DLD1 (cell line): ENCODE data around the gene PHC3.

Experiments used
- in situ Hi-C: cut with HindIII; loops from 2 replicates; pipeline ENCODE4 v1.10.0; 2017; ENCODE audit warnings: low sequenced_read_pairs

PHC3 gene

GRCh38 chr3:170079536-170080165, 101.9 kb downstream of the PHC3 start:
- in situ Hi-C loops: no loop called here

GRCh38 chr3:170078620-170079281, 102.8 kb downstream of the PHC3 start:
- in situ Hi-C loops: no loop called here

DNA sequence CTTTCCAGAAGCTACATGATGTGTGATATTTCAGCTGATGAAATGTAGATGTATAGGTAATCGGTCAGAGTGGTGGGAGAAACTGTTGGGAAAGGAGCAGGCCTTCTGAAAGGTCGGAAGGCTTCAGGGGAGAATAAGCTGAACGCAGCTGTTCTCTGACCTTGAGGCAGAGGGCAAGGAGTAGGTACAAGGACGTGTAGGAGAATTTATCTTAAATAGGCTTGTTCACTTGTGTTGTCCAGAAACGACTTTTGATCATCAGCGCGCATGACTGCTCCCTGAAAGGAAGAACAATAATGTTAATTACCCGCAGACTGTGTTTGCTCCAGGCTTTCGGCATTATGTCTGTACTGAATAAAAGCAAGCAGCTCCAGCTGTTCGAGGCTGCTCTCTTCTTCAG, 104.2 kb downstream of the PHC3 start:
- in situ Hi-C loops: no loop called here

- in situ Hi-C loops: no loop called here
Measured at GRCh38 chr3:170076715-170077238, 104.8 kb downstream of the PHC3 start.

DNA sequence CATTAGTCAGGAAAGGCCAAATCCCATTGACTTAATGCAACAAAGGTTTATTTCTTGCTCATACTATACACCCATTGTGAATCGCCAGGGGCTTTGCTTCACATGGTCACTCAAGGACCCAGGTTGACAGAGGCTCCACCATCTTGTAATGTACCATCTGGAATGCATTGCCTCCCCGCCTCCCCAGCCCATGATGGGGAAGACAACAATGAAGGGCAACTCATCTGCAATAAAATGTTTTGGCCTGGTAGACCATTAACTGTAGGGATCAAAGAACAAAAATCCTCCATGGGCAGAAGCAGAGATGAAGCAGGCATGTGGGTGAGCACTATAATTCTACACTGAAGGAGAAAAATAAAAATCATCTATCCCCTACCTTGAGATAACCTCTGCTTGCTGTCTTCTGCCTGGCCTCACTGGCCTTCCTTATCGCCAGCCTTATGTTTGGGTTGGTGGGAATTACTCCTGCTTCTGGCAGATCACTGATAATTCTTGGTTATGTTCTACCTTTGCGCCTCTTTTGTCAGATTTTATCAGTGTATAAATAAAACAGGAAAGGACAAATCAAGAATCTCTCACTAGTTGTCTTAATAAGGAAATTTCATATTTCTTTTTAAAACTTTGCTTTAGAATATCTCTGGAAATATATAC, 106.0 kb downstream of the PHC3 start:
- in situ Hi-C loops: no loop called here

GRCh38 chr3:170064108-170064507, 117.4 kb downstream of the PHC3 start:
- in situ Hi-C loops: no loop called here

- in situ Hi-C loops: no loop called here
Measured at GRCh38 chr3:170063691-170064090, 117.8 kb downstream of the PHC3 start.

DNA sequence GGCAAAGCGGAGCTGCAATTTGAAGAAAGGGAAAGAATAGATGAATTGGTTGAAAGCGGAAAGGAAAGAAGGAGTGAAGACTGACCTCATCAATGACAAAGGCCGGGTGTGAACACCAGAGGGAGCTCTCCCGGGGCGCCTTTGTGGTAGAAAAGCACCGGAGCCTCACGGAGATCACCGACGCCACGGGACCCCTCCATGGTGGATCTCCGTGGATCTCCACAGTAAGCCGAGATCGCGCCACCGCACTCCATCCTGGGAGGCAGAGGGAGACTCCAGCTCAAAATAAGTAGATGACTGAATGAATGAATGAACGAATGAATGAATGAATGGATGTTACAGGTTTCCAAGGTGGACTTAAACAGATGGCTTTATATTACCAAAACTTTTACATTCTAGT, 118.8 kb downstream of the PHC3 start:
- in situ Hi-C loops: no loop called here

GRCh38 chr3:170062068-170062467, 119.5 kb downstream of the PHC3 start:
- in situ Hi-C loops: no loop called here

DNA sequence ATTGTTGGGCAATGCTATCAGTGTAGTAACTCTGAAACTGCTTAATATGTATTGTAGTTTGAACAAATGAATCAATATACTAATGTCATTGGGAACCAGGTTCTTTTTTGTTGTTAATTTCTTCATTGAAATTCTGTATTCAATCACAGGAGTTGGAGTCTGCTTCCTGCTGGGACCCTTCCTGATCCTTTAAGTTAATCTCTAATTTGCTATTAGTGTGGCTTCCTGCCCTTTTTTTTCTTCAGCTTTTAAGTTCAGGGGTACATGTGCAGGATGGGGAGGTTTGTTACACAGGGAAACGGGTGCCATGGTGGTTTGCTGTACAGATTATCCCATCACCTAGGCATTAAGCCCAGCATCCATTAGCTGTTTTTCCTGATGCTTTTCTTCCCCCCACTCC, 122.1 kb downstream of the PHC3 start:
- in situ Hi-C loops: no loop called here

- in situ Hi-C loops: no loop called here
Measured at GRCh38 chr3:170058127-170058526, 123.4 kb downstream of the PHC3 start.

- in situ Hi-C loops: no loop called here
Measured at GRCh38 chr3:170057550-170057949, 124.0 kb downstream of the PHC3 start.

DNA sequence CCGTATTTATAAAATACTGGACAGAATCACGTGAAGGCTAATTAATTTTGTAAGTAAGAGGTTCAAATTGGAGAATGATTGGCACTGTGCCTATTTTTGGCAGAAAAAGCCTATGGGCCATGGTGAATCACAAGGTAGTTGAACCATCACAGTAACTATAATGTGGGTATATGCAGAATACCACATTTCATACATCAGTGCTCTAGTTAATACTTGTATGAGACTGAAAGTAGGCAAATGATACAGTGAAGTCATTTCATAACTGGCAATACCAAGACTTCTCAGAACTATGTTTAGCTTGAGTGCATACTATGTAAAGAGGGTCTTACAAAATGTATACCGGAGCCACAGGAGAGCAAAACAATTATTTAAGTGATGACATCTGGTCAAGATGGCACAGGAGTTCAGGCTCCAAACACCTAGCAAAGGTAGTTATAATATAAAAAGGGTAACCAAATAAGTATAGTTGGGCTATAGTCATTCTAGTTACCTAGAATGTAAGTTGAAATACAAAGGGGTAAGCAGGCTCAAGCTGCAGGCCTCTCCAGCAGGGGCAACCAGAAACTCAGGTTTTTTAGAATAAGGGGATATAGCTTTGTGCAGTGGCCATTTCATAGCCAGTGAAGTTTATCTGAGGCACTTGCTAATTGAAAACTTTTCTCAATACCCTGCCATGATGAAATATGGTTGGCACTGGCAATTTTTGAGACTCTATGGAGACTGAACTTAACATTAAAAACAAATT, 124.7 kb downstream of the PHC3 start:
- in situ Hi-C loops: no loop called here

GRCh38 chr3:170055209-170055608, 126.3 kb downstream of the PHC3 start:
- in situ Hi-C loops: no loop called here

DNA sequence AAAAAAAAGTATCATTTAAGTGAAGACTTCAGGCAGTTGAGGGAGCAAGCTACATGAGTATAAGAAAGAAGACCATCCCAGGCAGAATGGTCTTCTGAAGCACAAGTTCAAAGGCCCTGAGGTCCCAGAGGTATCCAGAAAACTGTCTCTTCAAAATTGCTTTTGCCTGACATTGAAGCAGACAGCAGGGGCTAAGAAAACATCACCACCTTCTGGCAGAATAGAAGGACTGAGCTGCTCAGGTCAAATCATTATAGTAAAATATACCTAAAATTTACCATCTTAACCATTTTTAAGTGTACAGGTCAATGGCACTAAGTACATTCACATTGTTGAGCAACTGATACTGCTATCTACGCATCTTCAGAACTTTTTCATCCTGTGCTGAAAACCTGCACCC, 127.3 kb downstream of the PHC3 start:
- in situ Hi-C loops: no loop called here

DNA sequence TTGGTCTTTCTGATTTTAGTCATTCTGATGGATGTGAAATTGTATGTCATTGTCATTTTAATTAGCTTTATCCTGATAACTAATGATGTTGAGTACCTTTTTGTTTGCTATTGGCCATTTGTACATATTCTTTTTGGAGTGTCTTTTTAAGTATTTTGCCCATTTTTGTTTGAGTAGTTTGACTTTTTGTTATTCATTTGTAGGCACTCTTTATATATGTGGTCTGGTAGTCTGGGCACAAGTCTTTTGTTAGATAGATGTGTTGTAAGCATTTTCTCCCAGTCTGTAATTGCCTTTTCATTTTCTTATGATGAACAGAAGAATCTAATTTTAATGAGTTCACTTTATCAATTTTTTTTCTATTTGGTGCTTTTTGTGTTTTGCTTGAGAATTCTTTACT, 129.1 kb downstream of the PHC3 start:
- in situ Hi-C loops: no loop called here

- in situ Hi-C loops: no loop called here
Measured at GRCh38 chr3:170050753-170051152, 130.8 kb downstream of the PHC3 start.

DNA sequence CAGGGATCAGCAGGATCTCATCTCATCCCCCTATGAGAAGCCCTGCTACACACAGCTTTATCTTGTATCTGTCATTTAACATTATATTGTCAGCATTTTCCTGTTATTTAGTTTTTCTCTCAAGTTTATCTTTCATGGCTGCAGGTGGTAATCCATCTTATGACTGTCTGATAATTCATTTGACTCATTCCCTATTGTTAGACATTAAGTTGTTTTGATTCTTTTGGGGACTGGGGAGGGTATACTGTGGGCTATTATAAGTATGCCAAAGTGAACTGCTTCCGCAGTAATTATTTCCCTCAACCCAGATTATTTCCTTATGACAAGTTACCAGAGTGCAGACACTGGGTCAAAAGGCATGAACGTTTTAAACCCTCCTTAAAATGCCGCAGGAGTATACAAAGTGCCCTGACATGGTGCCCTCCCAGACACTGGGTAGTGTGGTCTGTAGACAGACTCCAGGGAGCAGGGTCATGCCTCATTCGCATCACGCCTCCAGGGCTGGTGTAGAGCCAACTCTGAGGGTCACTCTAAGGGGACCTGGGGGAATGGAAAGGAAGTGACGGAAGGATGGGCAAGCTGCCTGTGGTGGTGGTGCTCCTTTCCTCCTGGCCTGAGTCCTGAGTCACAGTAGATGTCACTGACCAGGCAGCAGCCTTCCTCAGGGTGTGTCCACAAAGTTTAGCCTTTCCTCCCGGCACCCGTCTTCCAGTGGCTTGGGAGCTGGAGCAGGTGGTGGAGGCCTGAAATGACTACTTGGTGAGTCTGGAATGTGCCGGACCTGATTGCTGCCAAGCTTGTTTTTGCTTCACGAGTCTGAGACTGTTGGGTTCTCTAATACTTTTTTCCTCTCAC, 132.2 kb downstream of the PHC3 start:
- in situ Hi-C loops: no loop called here

DNA sequence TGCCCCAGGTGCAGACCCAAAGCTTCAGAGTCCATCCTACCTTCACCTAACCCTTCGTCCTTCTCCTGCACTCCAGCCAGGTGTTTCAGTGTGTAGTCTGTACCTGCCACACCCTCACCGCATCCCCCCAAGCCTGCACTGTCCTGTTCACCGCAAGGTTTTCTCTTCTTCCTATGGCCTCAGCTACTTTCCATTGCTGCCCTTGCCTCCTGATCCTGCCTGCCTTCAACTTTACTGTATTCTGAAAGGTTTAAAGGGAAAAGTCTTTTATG, 134.5 kb downstream of the PHC3 start:
- in situ Hi-C loops: no loop called here

- in situ Hi-C loops: no loop called here
Measured at GRCh38 chr3:170046269-170047132, 135.0 kb downstream of the PHC3 start.
